Parathyroid adenoma (tissue), 2 donors: ENCODE measurements around the gene MAP3K20.

Experiments used
- H2AFZ ChIP-seq: fragments of 300-600 bp; sonication (generic); one replicate; pipeline ENCODE4 v1.7.0; 2017; ENCODE audit warnings: antibody characterized with exemption, mild to moderate bottlenecking
- H3K27ac ChIP-seq: fragments of 300-600 bp; sonication (generic); one replicate; pipeline ENCODE4 v1.7.0; 2017
- H3K27me3 ChIP-seq: fragments of 300-600 bp; sonication (generic); one replicate; pipeline ENCODE4 v1.7.0; 2017; ENCODE audit warnings: low read length; ENCODE audit not compliant: control insufficient read depth, insufficient read depth
- H3K36me3 ChIP-seq: fragments of 300-600 bp; sonication (generic); one replicate; pipeline ENCODE4 v1.7.0; 2017; ENCODE audit warnings: low read length; ENCODE audit not compliant: control insufficient read depth, insufficient read depth
- H3K4me1 ChIP-seq: fragments of 300-600 bp; sonication (generic); one replicate; pipeline ENCODE4 v1.7.0; 2017; ENCODE audit warnings: control low read depth
- H3K4me2 ChIP-seq: fragments of 300-600 bp; sonication (generic); one replicate; pipeline ENCODE4 v1.7.0; 2017; ENCODE audit warnings: low read length
- H3K4me3 ChIP-seq: fragments of 300-600 bp; sonication (generic); one replicate; pipeline ENCODE4 v1.7.0; 2017; ENCODE audit warnings: low read depth, low read length
- H3K79me2 ChIP-seq: fragments of 300-600 bp; sonication (generic); one replicate; pipeline ENCODE4 v1.7.0; 2017; ENCODE audit warnings: control low read depth
- H3K9ac ChIP-seq: fragments of 300-600 bp; sonication (generic); one replicate; pipeline ENCODE4 v1.7.0; 2017; ENCODE audit warnings: mild to moderate bottlenecking
- H3K9me3 ChIP-seq: fragments of 300-600 bp; sonication (generic); one replicate; pipeline ENCODE4 v1.7.0; 2017; ENCODE audit warnings: low read length; ENCODE audit not compliant: control insufficient read depth
- TF ChIP-seq, protein P1 (sequence below): fragments of 300-600 bp; sonication (generic); IDR thresholded peaks from one replicate; pipeline ENCODE4 v1.7.0; 2017; ENCODE audit warnings: antibody characterized with exemption, mild to moderate bottlenecking
- donor health status: primary hyperparathyroidism.

The MAP3K20 gene

DNA sequence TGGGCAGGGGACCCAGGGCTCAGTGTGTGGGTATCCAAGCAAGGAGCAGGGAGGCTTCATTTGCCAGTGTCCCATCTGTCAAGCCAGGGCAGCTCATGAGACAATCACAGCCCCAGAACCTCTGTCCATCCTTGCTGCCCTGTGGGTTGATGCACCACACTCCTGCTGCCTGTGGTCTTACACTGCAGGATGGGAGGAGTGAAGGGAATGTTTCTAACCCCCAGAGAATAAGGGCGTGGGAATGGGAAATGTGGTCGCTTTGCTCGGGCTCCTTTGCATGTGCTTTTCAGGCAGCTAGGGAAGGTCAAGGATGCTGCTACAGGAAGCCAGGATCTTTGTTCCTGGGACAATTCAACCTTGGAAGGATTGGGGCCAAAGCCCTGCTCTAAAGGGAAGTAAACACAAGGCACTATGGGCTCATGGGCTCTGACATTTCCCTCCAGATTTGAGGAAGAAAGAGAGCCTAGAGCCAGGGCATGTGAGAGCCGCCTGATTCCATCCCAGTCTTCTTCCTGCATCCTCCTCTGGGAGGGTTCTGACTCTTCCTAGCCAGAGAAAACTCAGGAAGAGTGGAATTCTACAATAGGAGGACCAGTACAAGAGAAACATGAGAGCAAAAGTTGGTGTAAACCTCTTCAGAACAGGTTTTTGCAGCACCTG is 18.8 kb upstream of the MAP3K20 start:
- H3K36me3 ChIP-seq = no peaks in the 10 kb centered on the region
- no peaks in the 10 kb centered on the region for H3K79me2 ChIP-seq
- H3K4me1 ChIP-seq = no peaks in the 10 kb centered on the region
- no peak overlapping the region for H3K4me2 ChIP-seq
- no peaks in the 10 kb centered on the region for H3K9me3 ChIP-seq
- no peaks in the 10 kb centered on the region for H3K27me3 ChIP-seq
- no peak overlapping the region for H3K9ac ChIP-seq
- no peak overlapping the region for H2AFZ ChIP-seq
- H3K4me3 ChIP-seq = no peak overlapping the region
- H3K27ac ChIP-seq = no peak overlapping the region
- TF ChIP-seq, protein P1, sequence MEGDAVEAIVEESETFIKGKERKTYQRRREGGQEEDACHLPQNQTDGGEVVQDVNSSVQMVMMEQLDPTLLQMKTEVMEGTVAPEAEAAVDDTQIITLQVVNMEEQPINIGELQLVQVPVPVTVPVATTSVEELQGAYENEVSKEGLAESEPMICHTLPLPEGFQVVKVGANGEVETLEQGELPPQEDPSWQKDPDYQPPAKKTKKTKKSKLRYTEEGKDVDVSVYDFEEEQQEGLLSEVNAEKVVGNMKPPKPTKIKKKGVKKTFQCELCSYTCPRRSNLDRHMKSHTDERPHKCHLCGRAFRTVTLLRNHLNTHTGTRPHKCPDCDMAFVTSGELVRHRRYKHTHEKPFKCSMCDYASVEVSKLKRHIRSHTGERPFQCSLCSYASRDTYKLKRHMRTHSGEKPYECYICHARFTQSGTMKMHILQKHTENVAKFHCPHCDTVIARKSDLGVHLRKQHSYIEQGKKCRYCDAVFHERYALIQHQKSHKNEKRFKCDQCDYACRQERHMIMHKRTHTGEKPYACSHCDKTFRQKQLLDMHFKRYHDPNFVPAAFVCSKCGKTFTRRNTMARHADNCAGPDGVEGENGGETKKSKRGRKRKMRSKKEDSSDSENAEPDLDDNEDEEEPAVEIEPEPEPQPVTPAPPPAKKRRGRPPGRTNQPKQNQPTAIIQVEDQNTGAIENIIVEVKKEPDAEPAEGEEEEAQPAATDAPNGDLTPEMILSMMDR = no peak

GRCh38 chr2:173058097-173058496 is 17.5 kb upstream of the MAP3K20 start:
- no peak overlapping the region for H3K27ac ChIP-seq
- H3K9me3 ChIP-seq = no peaks in the 10 kb centered on the region
- H3K36me3 ChIP-seq = no peaks in the 10 kb centered on the region
- no peaks in the 10 kb centered on the region for H3K27me3 ChIP-seq
- no peaks in the 10 kb centered on the region for H3K79me2 ChIP-seq
- TF ChIP-seq, protein P1 = no peak
- no peaks in the 10 kb centered on the region for H3K4me1 ChIP-seq
- no peak overlapping the region for H2AFZ ChIP-seq
- no peak overlapping the region for H3K4me3 ChIP-seq
- no peak overlapping the region for H3K9ac ChIP-seq
- no peak overlapping the region for H3K4me2 ChIP-seq

DNA sequence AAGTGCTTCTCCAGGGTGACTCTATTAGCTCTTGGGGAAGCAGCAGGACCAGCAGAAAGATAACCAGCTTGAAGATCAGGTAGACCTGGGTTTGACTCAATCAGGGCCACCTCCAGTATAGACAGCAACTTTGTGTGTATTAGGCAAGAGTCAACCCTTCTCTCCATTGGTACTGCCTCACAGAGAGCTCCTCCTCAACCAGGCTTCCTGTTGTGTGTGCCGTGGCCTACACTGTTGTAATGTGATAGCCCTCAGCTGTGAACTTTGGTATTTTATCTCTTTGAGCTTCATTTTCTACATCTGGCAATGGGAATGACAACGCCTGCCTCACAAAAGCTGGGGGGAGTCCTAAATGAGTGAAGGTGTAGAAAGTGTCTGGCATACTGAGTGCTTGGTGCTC is 17.0 kb upstream of the MAP3K20 start:
- Histone ChIP-seq H3K27ac (no peak overlapping the region), H3K4me2 (no peak overlapping the region), H3K27me3 (no peaks in the 10 kb centered on the region), H3K9me3 (no peaks in the 10 kb centered on the region), H3K36me3 (no peaks in the 10 kb centered on the region), H3K4me1 (no peaks in the 10 kb centered on the region), H3K4me3 (no peak overlapping the region), H3K9ac (no peak overlapping the region), H2AFZ (peak overlapping the region; percentile 1), H3K79me2 (no peaks in the 10 kb centered on the region)
- TF ChIP-seq, protein P1 = no peak

DNA sequence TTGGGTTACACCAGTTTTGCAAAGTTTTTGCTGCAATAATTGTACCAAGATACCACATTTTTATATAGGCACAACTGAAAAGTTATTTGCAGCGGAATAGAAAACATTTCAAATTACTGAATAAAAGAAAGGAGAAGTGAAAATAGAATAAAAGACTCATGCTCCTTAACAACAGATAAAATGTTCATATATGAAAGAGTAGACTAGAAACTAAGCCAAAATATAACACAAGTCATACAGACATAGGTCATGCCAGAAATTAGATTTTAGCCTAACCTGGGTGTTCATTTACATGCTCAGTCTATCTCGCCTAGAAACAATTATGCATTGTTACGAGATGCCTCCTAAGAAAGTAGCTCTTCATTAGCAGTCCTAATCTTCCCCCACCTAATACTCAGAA is 16.4 kb upstream of the MAP3K20 start:
- H3K4me2 ChIP-seq = no peak overlapping the region
- H3K9me3 ChIP-seq = no peaks in the 10 kb centered on the region
- no peak overlapping the region for H3K9ac ChIP-seq
- H3K4me3 ChIP-seq = no peak overlapping the region
- no peaks in the 10 kb centered on the region for H3K4me1 ChIP-seq
- no peaks in the 10 kb centered on the region for H3K27me3 ChIP-seq
- H3K27ac ChIP-seq = no peak overlapping the region
- TF ChIP-seq, protein P1 = no peak
- H3K79me2 ChIP-seq = no peaks in the 10 kb centered on the region
- no peaks in the 10 kb centered on the region for H3K36me3 ChIP-seq
- no peak overlapping the region for H2AFZ ChIP-seq

DNA sequence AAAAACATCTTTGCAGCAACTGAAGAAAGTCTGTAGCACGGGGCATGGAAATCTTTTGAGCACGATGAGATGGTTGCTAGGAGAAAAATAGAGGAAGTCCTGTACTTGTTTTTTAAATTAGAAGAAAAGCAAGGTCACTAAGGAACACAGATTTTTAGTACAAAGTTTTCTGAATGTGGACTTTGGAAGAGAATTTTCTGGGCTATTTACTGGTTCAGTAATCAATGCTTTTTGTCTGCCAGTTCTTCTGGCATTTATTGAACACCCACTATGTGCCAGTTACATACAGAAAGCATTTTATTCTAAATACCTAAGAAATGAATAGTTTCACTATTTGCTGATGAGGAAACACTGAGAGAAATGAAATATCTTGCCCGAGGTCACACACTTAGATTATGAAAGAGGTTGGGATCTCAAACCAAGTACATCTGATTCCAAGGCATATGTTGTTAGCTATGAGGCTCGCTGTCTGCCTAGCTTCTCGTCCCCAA is 15.6 kb upstream of the MAP3K20 start:
- Histone ChIP-seq H3K4me3 (no peak overlapping the region), H3K4me1 (no peaks in the 10 kb centered on the region), H3K36me3 (no peaks in the 10 kb centered on the region), H3K27ac (no peak overlapping the region), H2AFZ (no peak overlapping the region), H3K9me3 (no peaks in the 10 kb centered on the region), H3K27me3 (no peaks in the 10 kb centered on the region), H3K79me2 (no peaks in the 10 kb centered on the region), H3K4me2 (no peak overlapping the region), H3K9ac (no peak overlapping the region)
- TF ChIP-seq, protein P1 = no peak
